Left ventricle myocardium inferior (tissue), 1 donor: ENCODE data around the gene IQSEC1. TPM values are rescaled to one million over a fixed set of nuclear protein-coding genes. Genes with fewer than 3 reads are reported as not detected.

Experiments used
- DNase-seq: peaks from one replicate; pipeline ENCODE4 v3.0.0-alpha.2; 2020
- H3K27ac ChIP-seq: fragments of 200-600 bp; replicated peaks from 2 replicates; pipeline ENCODE4 v1.8.0; 2021
- H3K27me3 ChIP-seq: fragments of 200-600 bp; 2 replicates; pipeline ENCODE4 v1.8.0; 2021; ENCODE audit warnings: low read depth
- H3K36me3 ChIP-seq: fragments of 200-600 bp; 2 replicates; pipeline ENCODE4 v1.8.0; 2021
- H3K4me1 ChIP-seq: fragments of 200-600 bp; 2 replicates; pipeline ENCODE4 v1.8.0; 2021
- H3K4me3 ChIP-seq: fragments of 200-600 bp; 2 replicates; pipeline ENCODE4 v1.8.0; 2021; ENCODE audit warnings: mild to moderate bottlenecking, moderate library complexity
- H3K9me3 ChIP-seq: fragments of 200-600 bp; replicated peaks from 2 replicates; pipeline ENCODE4 v1.8.0; 2021
- CTCF ChIP-seq: fragments of 200-600 bp; IDR thresholded peaks from 2 replicates; pipeline ENCODE4 v1.8.0; 2021; ENCODE audit warnings: antibody characterized with exemption, mild to moderate bottlenecking, borderline replicate concordance
- intact Hi-C: fragments of 100-400 bp; cut with micrococcal nuclease; formaldehyde crosslinking; loops from one replicate; pipeline ENCODE4 v1.11.0; 2022
- total RNA-seq: library from RNA; stranded (reverse); fragmentation: NEBNext Ultra II Directional; extraction: Animal tissue kit (Norgen Biotek cat#: 25700); gene quantifications from one replicate; pipeline ENCODE4 v1.2.1, GENCODE V29; 2021
- donor health status: DM: no; HTN: yes; CAD: no; lungs with severe emphysema.

The IQSEC1 gene
- total RNA-seq, 1 donor from 2014 or later: 78.6 TPM

DNA sequence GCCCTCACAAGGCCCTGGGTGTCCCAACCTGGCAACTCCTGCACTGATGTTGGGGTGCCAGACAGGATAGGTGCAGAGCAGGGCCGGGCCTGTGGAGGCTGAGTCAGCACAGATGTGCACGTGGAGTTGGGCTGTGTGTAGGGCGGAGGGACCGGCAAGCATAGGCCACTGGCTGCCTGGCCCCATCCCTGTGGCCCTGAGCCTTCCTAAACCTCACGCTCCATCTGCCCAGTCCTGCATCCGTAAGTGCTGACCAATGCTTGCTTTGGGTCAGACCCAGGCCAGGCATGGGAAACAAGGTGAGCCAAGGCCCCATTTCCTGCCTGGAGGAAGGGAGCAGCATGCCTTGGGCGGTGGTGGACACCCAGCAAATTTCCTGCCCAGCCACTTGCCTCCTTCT is 5.8 kb upstream of the IQSEC1 start:
- no peaks in the 10 kb centered on the region for H3K36me3 ChIP-seq
- H3K27me3 ChIP-seq: peaks cover 18% of the 10 kb centered on the region
- peak overlapping the region; percentile 11 for H3K27ac ChIP-seq
- peaks cover 62% of the 10 kb centered on the region for H3K4me1 ChIP-seq
- H3K4me3 ChIP-seq: no peak overlapping the region
- TF ChIP-seq CTCF: no peak
- H3K9me3 ChIP-seq: no peaks in the 10 kb centered on the region
- intact Hi-C loops: no loop called here
- no peak for DNase-seq

DNA sequence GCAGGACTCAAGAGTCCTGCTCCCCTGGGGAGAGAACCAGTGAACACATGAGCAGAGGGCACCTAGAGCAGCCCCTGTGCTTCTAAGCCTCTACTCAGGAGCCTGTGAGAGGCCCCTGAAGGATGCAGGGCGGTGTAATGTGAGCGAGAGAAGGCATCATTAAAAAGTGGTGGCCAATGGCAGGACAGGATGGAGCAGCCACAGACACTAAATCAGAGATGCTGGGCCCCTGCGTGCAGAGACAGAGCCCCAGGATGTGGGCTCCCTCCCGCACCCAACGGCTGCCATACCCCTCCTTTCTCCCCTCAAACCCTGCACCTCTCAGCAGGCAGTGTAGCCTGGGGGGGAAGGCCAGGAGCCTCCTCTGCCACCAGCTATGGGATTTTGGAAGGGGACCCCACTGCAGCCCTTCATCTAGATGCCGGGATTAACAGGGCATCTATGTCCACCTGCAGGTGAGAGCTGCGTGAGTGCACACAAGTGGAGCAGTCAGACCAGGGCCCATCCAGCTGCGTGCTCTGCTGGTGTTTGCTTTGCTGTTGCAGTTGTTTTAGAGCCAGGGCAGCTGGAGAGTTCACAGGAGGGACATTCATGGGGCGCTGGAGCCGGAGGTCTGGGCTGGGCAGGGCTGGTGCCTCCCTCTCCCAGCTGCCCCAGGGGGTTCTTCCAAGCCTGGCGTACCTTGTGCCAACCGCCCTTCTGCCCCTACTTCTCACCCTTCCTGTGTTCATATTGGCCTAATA is 5.1 kb upstream of the IQSEC1 start:
- no peak for TF ChIP-seq CTCF
- peak overlapping the region; percentile 85 for H3K27ac ChIP-seq
- H3K4me1 ChIP-seq: peaks cover 69% of the 10 kb centered on the region
- intact Hi-C loops: no loop called here
- no peaks in the 10 kb centered on the region for H3K36me3 ChIP-seq
- DNase-seq: no peak
- no peak overlapping the region for H3K4me3 ChIP-seq
- no peaks in the 10 kb centered on the region for H3K9me3 ChIP-seq
- peaks cover 25% of the 10 kb centered on the region for H3K27me3 ChIP-seq

DNA sequence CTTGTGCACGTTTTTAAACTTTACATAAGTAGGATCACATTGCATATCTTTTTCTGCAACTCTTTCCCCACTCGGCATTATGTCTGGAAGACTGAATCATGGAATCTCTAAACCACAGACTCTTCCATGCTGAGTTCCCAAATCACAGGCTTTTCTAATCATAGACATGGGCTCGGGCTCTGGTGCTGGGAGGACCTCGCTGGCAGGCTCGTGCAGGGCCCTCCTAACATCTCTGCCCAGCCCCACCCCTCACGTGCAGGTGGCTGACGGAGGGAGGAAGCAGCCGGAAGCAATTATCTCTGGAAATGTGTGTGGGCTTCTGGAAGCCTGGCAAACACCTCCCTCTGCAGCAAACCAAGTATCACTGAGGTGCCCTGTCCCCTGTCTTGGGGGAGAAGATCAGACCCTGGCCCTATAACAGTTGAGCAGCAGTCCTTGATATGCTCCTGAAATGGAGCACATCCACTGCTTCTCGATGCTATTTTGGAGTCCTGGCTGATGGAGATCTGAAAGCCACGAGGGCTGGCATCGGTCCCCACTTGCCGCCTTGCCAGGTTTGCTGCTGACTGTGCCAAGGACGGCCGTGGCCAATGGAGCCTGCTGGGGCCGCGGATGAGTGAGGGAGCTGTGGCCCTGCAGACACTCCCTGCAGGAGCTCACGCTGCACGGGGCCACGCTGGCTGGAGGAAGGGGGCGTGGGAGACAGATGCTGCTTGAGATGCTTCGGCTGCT is 4.4 kb upstream of the IQSEC1 start:
- no peak for TF ChIP-seq CTCF
- Histone ChIP-seq H3K4me1 (peaks cover 75% of the 10 kb centered on the region), H3K27ac (peak overlapping the region; percentile 85), H3K27me3 (peaks cover 30% of the 10 kb centered on the region), H3K9me3 (no peaks in the 10 kb centered on the region), H3K4me3 (peak overlapping the region; percentile 32), H3K36me3 (no peaks in the 10 kb centered on the region)
- intact Hi-C loops: no loop called here
- DNase-seq: peak; percentile 78

DNA sequence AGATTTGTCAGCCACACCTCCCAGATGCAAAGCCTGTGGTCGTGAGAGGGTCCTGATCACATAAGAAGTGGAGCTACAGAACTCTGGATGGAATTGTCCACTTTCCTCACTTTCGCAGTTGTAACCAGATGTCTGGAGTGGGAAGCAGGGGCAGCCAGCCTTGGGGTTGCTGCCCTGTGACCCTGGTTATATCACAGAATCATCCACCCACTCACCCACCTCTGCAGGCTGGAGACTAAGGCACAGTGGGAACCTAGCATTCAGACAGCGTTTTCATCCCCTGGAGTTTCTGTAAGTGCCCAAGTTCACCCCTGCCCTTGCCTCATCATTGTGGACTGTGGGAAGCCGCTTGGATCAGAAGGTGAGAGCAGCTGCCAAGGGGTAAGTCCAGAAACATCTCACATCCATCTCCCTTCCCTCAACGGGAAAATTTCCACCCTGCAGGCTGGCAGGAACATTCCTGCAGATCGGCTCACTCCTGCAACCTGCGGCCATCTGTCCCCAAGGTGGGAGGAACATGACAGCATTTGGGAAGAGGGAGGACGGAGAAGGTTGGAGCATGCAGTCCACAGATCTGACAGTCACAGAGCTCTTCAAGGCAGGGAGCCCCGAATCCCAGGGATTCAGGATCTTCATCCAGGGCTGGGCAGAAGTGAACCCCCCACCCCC is 2.9 kb upstream of the IQSEC1 start:
- Histone ChIP-seq H3K4me1 (peaks cover 69% of the 10 kb centered on the region), H3K4me3 (no peak overlapping the region), H3K9me3 (no peaks in the 10 kb centered on the region), H3K36me3 (no peaks in the 10 kb centered on the region), H3K27ac (peak overlapping the region; percentile 9), H3K27me3 (peaks cover 30% of the 10 kb centered on the region)
- DNase-seq: no peak
- no peak for TF ChIP-seq CTCF
- intact Hi-C loops: no loop called here

GRCh38 chr3:13075318-13075717 is 2.1 kb upstream of the IQSEC1 start:
- Histone ChIP-seq H3K9me3 (no peaks in the 10 kb centered on the region), H3K36me3 (no peaks in the 10 kb centered on the region), H3K27me3 (peaks cover 30% of the 10 kb centered on the region), H3K27ac (peak overlapping the region; percentile 9), H3K4me3 (no peak overlapping the region), H3K4me1 (peaks cover 61% of the 10 kb centered on the region)
- intact Hi-C loops: no loop called here
- no peak for TF ChIP-seq CTCF
- DNase-seq: no peak
